Activated CD4-positive, alpha-beta T cell treated with anti-CD3 and anti-CD28 coated beads for 48 hours (primary cell): Measurements from ENCODE around the gene SENP3.

Source experiments
- DNase-seq: peaks from one replicate; pipeline ENCODE4 v3.0.0-alpha.2; 2020

The SENP3 gene

DNA sequence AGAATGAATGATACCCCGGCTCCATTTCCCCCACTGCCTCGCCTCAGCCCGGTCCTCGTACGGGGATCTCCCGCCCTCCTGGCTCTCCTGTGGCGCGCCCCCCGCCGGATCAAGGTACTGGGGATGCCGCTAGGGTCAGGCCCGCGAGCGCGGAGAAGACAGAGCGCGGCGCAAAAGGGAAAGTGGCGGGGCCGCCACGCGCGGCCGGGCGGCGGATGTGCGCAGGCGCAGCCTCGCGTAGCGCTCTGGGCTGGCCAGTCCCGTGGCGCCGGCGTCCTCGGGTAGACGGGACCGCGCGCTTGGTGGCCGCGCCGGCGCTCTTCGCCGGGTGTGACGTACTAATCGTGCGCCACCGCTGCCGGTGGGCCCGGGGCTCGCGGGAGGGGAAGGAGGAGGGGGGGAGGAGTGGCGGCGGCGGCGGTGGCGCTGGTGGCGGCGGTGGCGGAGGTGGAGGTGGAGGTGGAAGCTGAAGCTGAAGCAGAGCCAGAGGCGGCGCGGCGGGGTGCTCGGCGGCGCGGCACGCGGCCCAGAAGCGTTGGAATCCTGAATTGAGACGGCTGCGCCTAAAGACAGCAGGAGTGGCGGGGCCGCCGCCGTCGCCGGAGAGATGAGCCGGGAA is at the start of gene SENP3:
Gene SENP3, plus strand, starts transcription at position 331 of the 619 bp plus-strand sequence. CDS start 1,158 bp downstream, outside the sequence.
- DNase-seq = peak; percentile 92

DNA sequence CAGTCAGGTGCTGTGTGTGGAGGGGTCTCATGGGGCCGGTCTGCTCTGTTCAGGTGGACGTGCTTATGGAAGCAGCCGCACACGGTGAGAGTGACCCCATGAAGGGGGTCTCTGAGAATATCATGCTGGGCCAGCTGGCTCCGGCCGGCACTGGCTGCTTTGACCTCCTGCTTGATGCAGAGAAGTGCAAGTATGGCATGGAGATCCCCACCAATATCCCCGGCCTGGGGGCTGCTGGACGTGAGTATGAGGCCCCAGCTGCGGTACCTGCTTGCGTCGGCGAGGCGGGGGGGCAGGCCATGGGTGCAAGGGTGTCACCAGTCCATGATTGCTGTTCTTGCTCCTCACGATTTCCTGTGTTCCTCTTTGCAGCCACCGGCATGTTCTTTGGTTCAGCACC is 49.6 kb upstream of the SENP3 start:
- no peak for DNase-seq

DNA sequence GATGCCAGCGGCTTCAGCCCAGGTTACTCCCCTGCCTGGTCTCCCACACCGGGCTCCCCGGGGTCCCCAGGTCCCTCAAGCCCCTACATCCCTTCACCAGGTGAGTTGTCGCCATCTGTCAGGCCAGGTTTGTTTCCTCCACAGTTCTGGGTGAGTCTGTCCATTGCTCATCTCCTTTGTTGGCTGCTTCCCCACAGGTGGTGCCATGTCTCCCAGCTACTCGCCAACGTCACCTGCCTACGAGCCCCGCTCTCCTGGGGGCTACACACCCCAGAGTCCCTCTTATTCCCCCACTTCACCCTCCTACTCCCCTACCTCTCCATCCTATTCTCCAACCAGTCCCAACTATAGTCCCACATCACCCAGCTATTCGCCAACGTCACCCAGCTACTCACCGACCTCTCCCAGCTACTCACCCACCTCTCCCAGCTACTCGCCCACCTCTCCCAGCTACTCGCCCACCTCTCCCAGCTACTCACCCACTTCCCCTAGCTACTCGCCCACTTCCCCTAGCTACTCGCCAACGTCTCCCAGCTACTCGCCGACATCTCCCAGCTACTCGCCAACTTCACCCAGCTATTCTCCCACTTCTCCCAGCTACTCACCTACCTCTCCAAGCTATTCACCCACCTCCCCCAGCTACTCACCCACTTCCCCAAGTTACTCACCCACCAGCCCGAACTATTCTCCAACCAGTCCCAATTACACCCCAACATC is 48.7 kb upstream of the SENP3 start:
- no peak for DNase-seq

DNA sequence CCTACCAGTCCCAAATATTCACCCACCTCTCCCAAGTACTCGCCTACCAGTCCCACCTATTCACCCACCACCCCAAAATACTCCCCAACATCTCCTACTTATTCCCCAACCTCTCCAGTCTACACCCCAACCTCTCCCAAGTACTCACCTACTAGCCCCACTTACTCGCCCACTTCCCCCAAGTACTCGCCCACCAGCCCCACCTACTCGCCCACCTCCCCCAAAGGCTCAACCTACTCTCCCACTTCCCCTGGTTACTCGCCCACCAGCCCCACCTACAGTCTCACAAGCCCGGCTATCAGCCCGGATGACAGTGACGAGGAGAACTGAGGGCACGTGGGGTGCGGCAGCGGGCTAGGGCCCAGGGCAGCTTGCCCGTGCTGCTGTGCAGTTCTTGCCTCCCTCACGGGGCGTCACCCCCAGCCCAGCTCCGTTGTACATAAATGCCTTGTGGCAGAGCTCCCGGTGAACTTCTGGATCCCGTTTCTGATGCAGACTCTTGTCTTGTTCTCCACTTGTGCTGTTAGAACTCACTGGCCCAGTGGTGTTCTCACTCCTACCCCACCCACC is 47.8 kb upstream of the SENP3 start:
- DNase-seq = no peak

DNA sequence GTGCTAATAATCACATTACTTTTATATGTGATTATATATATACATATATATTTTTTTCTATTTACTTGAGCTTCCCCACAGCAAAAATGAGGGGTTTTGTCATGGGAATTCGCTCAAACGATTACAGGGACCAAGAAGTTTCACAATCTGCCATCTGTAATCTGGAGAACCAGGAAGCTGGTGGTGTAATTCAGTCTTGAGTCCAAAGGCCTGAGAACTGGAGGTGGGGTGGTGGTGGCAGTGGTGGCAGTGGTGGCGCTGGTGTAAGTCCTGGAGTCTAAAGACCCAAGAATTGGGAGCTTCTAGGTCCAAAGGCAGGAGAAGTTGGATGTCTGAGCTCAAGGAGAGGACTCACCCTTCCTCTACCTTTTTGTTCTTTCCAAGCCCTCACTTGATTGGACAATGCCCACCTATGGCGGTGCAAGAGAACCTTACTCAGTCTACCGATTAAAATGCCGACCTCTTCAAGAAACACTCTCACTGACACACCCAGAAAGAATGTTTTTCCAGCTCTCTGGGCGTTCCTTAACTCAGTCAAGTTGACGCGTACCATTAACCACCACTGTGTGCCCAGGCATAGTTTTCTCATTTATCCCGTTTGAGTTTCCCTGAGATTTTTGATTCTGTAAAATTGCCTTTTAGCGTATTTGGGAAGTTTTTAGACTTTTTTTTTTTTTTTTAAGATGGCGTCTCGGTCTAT is 45.7 kb upstream of the SENP3 start:
- DNase-seq = no peak

DNA sequence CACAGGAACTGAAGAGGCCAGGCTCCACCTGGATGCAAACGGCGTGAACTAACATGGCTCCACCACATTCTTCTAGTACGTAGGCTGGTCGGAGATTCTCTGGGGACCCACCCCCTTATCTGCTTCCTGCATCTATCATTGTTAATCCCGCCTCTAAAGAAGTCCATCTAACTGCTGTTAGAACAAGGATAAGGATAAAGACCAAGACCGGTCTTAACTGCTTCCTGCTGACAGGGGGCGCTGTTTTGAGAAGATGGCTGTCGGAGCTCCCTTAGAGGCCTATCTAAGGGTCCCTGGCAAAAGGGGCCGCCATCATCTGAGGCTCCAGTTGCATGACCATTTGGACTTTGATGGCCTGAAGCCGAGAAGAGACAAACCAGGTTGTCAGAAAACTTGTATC is 38.7 kb upstream of the SENP3 start:
- peak; percentile 63 for DNase-seq

DNA sequence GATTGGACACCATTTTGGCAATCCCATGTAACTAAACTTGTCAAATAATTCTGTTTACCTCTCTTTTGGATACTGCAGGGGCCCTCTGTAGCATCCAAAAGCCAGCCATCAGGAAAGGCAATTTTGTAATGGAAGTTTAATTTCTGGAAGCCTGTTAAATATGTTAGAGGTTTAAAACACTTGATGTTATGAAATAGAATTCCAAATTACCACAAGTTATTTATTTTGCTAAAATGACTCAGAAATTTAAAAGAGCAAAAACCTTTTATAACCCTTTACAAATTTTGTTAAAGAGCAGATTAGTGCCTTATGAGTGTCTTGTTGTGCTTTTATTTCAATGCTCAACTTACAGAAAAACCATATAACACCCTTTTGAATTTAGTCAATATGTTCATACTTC is 32.9 kb upstream of the SENP3 start:
- DNase-seq = no peak

DNA sequence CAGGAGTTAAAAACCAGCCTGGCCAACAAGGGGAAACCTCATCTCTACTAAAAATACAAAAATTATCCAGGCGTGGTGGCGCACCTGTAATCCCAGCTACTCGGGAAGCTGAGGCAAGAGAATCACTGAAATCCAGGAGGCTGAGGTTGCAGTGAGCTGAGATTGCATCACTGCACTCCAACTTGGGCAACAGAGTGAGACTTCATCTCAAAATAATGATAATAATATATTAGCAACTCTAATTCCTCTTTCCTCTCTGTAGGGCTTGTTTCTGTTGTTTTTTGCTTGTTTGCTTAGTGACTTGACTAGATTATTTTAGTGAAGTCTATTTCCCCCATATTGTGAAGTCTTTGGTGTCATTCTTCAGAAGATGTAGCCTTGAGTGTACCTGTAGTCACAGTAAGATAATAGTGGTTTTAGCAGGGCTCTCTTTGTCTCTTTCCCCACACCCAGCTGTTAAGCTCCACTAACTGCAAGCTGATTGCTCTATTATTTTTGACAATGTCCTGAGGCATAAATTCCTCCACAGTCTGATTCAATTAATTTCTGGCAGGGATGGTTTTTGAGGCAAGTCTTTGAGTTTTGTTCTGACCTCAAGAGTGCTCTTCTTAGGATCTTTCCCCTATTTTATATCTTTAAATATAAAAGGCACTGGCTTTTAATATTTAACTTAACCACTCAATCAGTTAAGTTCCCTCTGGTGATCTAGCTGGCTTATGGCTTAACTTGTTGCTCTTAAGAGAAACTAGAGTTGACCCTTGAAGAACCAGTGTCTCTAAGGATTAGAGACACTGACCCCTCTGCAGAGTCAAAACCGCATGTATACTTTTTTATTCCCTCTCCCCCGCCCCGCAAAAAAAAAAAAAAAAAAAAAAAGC is 31.5 kb upstream of the SENP3 start:
- no peak for DNase-seq

DNA sequence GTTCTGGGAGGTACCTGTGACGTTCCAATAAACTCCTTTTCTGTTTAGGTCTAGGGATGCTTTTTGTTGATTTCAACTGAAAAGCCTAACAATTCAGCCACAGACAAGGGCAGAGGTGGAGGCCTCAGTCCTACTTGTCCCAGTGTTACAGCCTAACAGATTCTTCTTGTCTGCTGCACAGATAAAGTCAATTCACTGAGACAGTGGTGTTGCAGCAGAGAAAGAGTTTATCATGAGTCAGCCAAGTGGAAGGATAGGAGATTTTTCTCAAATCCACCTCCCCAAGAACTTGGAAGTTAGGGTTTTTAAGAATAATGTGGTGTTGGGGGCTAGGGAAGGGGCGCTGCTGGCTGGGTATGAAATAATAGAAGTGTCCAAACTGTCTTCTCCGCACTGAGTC is 23.7 kb upstream of the SENP3 start:
- no peak for DNase-seq

DNA sequence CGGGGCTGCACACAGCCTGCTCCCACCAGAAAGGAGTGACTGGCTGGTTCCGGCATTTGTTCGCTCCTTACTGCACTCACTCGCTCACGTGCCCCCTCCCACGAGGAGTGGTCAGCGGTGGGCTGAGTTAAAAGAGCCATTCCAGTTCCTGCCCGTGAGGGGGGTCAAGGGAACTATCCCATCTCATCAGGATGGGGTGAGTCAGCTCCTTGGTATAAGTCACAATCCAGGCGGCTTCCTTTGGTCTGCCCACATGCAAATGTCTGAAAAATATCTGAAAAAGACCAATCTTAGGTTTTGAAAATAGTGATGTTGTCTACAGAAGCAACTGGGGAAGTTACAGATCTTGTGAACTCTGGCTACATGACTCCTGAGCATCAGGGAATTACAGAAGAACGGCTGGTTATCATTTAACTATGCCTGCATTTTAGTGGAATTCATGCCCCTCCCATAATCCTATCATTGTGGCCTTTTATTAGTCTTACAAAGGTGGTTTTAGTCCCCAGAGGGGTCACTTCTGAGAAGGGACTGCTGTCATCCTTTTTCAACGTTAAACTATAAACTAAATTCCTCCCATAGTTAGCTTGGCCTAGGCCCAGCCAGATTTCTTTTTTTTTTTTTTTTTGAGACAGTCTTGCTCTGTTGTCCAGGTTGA is 22.7 kb upstream of the SENP3 start:
- DNase-seq = no peak

DNA sequence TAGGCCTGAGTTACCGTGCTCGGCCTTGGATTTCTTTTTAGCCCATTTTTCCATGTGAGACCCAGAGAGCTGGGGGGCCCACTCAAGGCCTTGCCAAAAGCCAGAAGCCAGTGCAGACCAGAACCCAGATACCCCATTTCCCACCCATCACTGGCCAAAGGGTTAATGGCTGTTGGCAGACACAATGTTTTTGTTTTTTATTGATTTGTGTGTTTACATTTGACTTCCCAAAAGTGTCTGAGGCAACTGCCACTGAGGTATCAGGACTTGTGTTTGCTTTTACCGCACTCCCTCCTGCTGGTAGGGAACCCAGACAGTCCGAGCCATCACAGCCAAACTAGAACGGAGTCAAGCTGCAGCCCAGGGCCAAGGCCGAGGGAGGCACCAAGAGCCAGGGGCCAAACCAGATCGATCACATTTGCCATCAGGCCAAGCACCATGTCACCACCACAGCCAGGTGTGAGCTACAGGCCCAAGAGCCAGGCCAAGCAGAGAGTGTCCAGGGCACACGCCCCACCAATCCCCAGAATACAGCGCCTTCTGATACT is 20.6 kb upstream of the SENP3 start:
- no peak for DNase-seq

DNA sequence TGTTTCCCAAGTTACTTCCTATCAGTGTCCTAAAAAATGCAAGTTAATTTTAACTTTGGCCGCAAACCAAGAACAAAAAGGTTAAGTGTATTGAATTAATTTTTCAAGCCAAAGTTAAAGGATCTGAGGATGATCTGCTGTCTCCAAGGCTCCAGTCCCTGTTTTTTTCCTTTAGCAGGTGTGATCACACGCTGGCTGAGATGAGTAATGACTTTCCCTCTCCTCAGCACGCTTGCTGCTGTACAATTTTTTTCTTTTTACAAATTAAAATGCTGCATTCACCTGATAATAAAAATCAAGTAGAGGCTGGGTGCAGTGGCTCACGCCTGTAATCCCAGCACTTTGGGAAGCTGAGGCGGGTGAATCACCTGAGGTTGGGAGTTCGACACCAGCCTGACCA is 16.8 kb upstream of the SENP3 start:
- no peak for DNase-seq

DNA sequence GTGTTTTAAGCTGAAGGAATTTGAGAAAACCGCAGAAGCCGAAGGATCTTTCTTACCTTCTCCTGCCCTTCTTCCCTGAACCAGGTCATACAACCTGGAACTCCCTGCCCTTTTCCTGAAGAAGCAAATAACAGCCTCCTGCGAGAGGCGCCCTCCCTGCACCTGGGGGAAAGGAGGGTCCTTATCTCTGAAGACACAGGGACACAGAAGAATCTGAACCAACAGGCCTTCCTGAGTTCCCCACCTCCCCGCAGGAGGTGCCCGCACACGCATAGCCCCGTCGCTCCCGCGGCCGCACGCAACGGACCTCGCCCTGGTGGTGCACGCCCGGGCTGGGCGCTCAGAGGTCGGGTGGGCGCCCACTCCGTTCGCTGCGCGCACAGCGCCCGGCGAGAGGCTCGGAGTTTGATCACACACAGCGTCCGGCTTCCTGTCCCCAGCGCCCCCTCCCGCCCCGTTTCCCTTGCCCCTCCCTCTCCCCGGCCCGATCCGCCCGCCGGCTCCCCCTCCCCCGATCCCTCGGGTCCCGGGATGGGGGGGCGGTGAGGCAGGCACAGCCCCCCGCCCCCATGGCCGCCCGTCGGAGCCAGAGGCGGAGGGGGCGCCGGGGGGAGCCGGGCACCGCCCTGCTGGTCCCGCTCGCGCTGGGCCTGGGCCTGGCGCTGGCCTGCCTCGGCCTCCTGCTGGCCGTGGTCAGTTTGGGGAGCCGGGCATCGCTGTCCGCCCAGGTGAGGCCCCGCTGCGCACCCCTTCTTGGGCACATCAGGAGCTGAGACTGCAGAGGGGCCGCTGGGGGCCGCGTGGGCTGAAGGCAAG is 12.9 kb upstream of the SENP3 start, which contains the start of gene TNFSF12:
Gene TNFSF12, plus strand, starts transcription at position 474 of the 816 bp plus-strand sequence. Its CDS starts 96 bp downstream, at position 570.
- DNase-seq = peak; percentile 64

DNA sequence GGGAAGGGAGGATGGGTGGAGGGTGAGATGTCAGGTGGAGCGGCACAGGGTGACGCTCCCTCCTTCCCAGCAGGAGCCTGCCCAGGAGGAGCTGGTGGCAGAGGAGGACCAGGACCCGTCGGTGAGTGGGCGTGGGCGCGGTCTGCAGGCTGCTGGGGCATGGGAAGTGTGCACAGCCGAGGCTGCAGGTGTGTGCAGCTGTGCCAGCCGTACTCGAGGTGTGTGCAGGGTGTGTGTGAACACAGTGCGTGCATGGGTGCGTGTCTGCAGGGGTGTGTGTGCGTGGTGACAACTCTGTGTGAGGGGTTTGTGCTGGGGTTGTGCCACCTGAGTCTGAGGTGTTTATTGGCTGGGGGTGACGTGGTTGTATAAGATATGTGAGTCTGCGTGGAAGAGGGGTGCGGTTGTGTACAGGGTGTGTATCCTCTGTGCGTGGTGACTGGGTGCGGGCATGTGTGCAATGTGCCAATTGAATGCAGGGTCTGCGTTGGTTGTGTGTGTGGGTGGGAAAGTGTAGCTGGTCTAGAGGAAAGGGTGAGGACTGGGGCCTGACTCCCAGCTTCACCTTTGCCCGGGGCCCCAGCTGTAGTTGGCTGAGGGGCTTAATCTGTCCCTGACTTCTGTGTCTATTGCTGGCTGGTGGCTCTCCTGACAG is 12.2 kb upstream of the SENP3 start:
- peak; percentile 63 for DNase-seq

DNA sequence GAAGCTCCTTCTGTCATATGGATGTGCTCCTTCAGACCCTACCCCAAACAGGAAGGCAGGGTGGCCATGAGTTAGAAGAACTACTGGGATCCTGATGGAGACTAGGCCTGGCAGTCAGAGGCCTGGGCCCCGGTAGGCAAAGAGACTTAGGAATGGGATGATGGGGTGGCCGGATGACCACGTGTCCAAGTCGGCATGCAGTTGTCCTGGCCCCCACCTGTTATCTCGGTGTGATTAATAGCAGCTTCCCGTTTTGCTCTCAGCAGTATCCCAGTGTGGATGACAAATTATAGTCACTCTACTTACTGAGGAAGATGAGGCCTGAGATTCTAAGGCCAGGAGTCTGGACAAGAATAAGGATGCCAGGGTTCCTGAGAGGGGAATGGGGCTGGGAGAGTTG is 11.4 kb upstream of the SENP3 start:
- DNase-seq = no peak

DNA sequence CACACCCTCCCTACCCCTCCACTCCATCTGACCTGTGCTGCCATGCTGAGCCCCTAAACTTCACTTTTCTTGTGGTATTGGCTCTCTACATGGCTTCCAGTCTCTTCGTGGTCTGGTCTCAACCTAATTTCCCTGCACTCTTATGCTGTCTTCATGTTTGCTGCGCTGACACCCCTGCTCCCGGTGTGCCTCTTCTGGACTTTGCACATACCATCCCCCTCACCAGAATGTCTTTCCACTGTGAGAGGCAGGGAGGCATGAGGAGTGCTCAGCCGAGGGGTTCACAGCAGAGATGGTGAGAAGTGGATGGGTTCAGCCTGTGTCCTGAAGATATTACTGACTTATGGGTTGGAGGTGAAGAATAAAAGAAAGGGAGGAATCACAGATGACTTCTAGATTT is 10.3 kb upstream of the SENP3 start:
- DNase-seq = no peak

DNA sequence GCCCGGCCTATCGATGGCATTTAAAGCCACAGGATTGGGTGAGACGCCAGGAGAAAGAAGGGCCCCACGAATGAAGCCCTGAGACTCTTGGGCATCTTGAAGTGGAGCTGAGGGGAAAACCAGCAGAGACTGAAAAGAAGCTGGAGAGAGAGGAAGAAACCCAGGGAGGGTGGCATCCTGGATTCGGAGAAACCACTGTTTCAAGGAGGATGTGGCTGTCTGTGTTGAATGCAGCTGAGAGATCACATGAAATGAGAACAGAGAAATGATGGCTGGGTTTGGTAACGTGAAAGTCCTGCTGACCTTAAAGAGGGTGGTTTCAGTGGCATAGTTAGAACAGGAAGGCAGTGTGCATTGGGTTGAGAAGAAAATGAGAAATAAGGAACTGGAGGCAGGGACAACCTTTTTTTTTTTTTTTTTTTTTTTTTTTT is 9.1 kb upstream of the SENP3 start:
- peak; percentile 26 for DNase-seq

DNA sequence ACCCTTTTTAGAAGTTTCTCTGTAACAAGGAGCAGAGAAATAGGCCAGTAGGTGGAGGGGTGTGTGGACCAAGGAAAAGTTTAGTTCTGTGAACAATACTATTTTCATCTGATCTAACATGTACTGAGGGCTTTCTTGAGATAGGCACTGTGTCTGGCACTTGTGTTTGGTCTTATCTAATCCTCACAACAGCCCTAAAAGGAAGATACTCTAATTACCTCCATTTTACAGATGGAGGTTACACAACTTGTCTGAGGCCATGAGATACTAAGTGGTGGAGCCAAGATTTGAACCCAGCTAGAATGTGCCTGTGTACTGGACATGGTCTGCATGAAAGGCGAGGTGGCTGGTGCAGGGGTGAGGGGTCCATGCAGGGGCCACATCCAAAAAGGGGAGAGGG is 8.4 kb upstream of the SENP3 start:
- no peak for DNase-seq

DNA sequence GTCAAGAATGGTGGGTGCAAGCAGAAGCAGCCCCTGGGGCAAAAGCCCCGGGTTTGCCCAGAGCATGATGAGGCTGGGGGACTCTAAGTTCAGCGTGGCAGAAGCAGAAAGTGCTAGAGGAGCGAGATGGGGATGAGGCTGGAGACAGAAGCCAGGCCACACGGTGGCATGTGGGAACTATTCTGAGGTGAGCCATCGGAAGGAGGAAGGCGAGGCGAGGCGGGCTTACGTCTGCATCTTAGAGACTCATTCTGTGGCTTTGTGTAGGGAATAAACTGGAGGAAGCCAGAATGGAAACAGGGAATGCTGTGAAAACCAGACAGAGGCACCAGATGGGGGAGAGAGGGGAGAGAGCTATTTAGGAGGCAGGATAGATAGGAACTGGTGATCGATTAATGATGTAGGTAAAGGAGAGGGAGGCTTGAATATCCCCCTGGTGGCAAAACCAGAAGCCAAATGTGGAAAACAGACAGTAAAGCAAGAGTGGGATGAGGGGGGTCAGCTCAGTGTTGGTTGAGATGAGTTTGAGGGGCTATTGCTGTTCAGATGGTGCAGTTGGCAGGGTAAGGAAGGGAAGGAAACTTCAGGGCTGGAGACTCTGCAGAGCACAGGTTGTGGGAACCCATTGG is 6.3 kb upstream of the SENP3 start:
- no peak for DNase-seq

DNA sequence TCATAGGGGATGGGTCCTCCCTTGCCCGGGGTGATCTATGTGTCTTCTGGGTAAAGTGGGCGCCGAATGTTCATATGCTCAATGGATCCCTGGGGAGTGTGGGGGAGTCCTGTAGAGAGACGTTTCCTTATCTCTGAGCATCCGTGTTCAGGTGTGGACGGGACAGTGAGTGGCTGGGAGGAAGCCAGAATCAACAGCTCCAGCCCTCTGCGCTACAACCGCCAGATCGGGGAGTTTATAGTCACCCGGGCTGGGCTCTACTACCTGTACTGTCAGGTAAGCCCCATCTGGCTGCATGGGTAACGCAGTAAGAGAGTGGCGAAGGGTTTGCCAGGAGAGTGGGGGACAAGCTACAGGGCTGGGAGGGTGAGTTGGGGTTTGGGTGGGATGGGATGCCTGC is 5.1 kb upstream of the SENP3 start:
- no peak for DNase-seq
